B cell (primary cell): ENCODE results near the gene SPDYC.

ENCODE experiments used
- CTCF ChIP-seq: fragments of 200-600 bp; IDR thresholded peaks from one replicate; pipeline ENCODE4 v1.8.0; 2022; ENCODE audit warnings: antibody characterized with exemption, mild to moderate bottlenecking
- EZH2 ChIP-seq: IDR thresholded peaks from 2 replicates; pipeline ENCODE4 v1.6.1; 2012; ENCODE audit warnings: borderline replicate concordance, low read depth, mild to moderate bottlenecking, moderate library complexity, low read length; ENCODE audit not compliant: insufficient read depth, poor library complexity, severe bottlenecking

GRCh38 chr11:65188486-65188885 is 18.5 kb downstream of the SPDYC start:
- TF ChIP-seq CTCF (no peak), EZH2 (no peak)
